Neutrophil (primary cell): Measurements from ENCODE around the gene EEA1.

Source experiments
- H3K27ac ChIP-seq: fragments of 200-600 bp; sonication (generic); 2 replicates; pipeline ENCODE4 v1.5.1; 2016; ENCODE audit warnings: mild to moderate bottlenecking, moderate library complexity
- H3K27me3 ChIP-seq: fragments of 200-600 bp; sonication (generic); 2 replicates; pipeline ENCODE4 v1.6.0; 2016; ENCODE audit warnings: mild to moderate bottlenecking
- H3K36me3 ChIP-seq: fragments of 200-600 bp; sonication (generic); 2 replicates; pipeline ENCODE4 v1.5.1; 2017
- H3K4me1 ChIP-seq, 2 experiments: fragments of 200-600 bp in 1 of 2; sonication (generic) in 1 of 2; 1 replicate in 1 of 2; 2 replicates in 1 of 2; pipeline versions ENCODE4 v1.5.1 to v1.6.1; 2013 to 2016; ENCODE audit warnings: low read depth in 1 of 2, low read length in 1 of 2, mild to moderate bottlenecking in 1 of 2, moderate library complexity in 1 of 2; ENCODE audit not compliant: control insufficient read depth in 1 of 2, insufficient read depth in 1 of 2
- H3K4me3 ChIP-seq, 2 experiments: fragments of 200-600 bp in 1 of 2; sonication (generic) in 1 of 2; 1 replicate in 1 of 2; 2 replicates in 1 of 2; pipeline ENCODE4 v1.5.1; 2013 to 2016; ENCODE audit warnings: low read depth in 1 of 2, low read length in 1 of 2, mild to moderate bottlenecking in 1 of 2, moderate library complexity in 1 of 2
- H3K9me3 ChIP-seq: fragments of 200-600 bp; sonication (generic); 2 replicates; pipeline ENCODE4 v1.5.1; 2016
- CTCF ChIP-seq: fragments of 200-600 bp; sonication (generic); IDR thresholded peaks from 2 replicates; pipeline ENCODE4 v1.5.1; 2016; ENCODE audit warnings: antibody characterized with exemption

The EEA1 gene

DNA sequence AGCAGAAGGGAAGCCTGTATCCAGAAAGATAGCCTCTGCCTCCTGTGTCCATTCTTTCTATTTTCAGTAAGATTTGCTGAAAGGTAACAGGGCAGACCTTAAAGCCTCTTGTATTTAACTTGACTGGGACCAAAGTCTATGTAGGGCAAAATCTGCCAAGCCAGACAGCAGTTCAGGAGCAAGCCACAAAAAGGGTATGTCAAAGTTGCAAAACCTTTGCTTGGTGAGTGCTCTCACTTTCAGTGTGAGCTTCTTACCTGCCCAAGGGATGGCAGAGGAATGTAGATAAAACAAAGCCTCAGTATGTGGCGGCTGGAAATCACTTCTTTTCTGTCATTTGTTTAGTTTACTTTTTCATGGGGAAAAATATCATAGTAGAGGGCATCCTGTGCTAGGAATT is 163.2 kb downstream of the EEA1 start:
- Histone ChIP-seq H3K36me3 (no peaks in the 10 kb centered on the region), H3K9me3 (no peaks in the 10 kb centered on the region), H3K27ac (no peak overlapping the region), H3K27me3 (no peaks in the 10 kb centered on the region), H3K4me3 (no peak overlapping the region), H3K4me1 (peaks cover 40 to 41% of the 10 kb centered on the region in 2 experiments)
- TF ChIP-seq CTCF, result no peak

DNA sequence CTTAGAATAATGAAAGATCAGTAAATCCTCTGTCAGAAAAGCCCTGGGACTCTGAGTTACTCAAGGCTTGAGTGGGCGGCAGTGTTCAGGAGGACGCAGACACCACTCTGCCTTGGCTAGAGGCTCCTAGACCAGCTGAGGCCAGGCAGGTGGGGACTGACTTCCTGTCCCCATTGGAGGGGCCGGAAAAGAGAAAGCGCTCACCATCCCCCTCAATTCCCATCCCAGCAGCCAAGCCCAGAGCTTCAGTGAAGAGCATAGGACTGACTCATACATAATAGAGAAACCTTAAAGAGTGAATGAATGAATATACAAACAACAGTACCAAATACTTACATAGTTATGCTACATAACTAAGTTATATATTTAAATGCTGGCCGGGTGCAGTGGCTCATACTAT is 164.3 kb downstream of the EEA1 start:
- H3K27me3 ChIP-seq, result no peaks in the 10 kb centered on the region

DNA sequence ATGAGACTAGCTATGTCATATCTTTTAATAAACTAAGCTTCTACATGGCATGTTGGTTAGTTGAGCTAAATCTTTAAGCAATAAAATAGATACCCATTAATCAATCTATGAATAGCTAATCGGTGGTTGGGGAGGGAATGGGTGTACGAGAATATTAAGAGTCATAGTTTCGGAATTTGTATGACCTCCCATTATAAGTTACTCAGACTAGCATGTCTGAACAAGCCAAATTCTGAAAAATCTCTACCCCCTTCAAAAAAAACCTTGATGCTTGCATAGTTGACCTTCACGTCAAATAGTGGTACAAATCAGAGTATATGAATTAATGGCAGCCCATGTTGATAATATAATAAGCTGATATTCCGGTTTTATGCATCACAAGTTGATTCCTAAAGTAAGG is 166.3 kb downstream of the EEA1 start:
- no peaks in the 10 kb centered on the region for H3K9me3 ChIP-seq
- peaks cover 16 to 17% of the 10 kb centered on the region in 2 experiments for H3K4me1 ChIP-seq
- TF ChIP-seq CTCF, result no peak
- no peak overlapping the region for H3K4me3 ChIP-seq
- H3K36me3 ChIP-seq, result no peaks in the 10 kb centered on the region
- H3K27ac ChIP-seq, result no peak overlapping the region
- H3K27me3 ChIP-seq, result no peaks in the 10 kb centered on the region

More for the DNA sequence above, 164.3 kb downstream of the EEA1 start:
- peaks cover 30% of the 10 kb centered on the region in 2 experiments for H3K4me1 ChIP-seq
- no peak overlapping the region for H3K27ac ChIP-seq
- H3K4me3 ChIP-seq, result no peak overlapping the region
- no peak for TF ChIP-seq CTCF
- H3K9me3 ChIP-seq, result no peaks in the 10 kb centered on the region
- H3K36me3 ChIP-seq, result no peaks in the 10 kb centered on the region

DNA sequence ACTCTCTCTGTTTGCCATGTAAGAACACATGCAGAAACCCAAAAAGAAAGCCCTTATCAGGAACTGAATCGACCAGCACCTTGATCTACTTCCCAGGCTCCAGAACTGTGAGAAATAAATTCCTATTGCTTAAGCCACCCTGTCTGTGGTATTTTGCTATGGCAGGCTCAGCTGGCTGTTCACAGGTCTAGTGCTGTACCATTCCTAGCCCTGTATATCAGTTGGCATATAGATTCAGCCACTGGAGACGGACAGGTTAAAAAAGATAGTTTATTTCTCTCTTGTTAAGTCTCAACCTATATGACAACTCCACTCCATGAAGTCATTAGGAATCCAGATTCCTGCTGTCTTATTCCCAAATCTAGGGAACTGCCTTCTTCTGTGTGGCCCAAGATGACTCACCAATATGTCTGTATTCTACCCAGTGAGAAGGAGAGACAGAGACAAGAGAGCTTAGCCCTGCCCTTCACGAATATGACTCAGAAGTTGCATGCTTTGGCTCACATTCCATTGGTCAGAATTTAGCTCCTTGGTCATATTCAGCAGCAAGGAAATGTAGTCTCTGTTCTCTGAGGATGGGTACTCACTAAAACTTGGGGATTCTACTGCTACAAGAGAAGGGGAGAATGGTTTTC is 169.3 kb downstream of the EEA1 start:
- no peak for TF ChIP-seq CTCF
- no peak overlapping the region for H3K27ac ChIP-seq
- H3K9me3 ChIP-seq, result no peaks in the 10 kb centered on the region
- peaks cover 16 to 17% of the 10 kb centered on the region in 2 experiments for H3K4me1 ChIP-seq
- H3K36me3 ChIP-seq, result no peaks in the 10 kb centered on the region
- H3K4me3 ChIP-seq, result no peak overlapping the region
- no peaks in the 10 kb centered on the region for H3K27me3 ChIP-seq

- Histone ChIP-seq H3K4me3 (no peak overlapping the region), H3K4me1 (peaks cover 16% of the 10 kb centered on the region in 2 experiments), H3K9me3 (no peaks in the 10 kb centered on the region), H3K27ac (no peak overlapping the region), H3K36me3 (no peaks in the 10 kb centered on the region), H3K27me3 (no peaks in the 10 kb centered on the region)
- TF ChIP-seq CTCF, result no peak
Observed at GRCh38 chr12:92757597-92758121, 171.4 kb downstream of the EEA1 start.
